HG03432 (cell line): ENCODE data around the gene TMEM63B.
"Not testable (repeated sequence)": the region's sequence is repeated elsewhere in the genome, so short reads cannot be mapped to it uniquely, and the experiment has no call there.

Experiments
- ATAC-seq: cut with Tn5 transposase; IDR thresholded peaks from one replicate; pipeline ENCODE4 v1.9.1; 2021; ENCODE audit warnings: mild to moderate bottlenecking, moderate library complexity; ENCODE audit not compliant: unreplicated experiment

Gene TMEM63B

DNA sequence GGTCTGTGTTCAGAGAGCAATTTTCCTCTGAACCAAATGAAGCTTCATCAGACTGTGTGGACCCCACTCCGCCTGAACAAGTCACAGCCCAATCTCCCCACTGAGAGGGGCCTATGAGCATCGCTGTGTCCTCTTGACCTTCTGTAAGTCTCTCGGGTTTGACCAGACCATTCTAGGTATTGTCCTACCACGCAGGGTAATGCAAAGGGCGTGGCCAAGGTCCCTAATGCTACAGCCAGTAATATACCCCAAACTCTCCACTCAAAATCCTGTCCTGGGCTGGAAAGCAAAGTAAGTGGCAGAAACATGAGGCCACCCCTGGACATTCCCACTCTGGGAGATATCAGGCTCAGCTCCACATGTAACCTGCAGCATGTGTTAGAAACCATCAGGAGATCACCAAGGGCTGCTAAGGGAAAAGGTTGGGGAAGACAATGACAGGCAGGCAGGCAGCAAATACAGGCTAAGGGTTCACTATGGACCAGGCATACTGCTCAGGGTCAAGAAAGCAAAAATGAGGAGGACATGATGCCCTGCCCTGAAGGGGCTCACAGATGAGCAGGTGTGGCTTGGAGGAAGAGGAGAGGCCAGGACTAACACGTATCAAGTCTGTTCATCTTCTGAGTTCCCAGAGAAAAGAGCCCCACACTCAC, 33.5 kb upstream of the TMEM63B start:
- no peak for ATAC-seq

DNA sequence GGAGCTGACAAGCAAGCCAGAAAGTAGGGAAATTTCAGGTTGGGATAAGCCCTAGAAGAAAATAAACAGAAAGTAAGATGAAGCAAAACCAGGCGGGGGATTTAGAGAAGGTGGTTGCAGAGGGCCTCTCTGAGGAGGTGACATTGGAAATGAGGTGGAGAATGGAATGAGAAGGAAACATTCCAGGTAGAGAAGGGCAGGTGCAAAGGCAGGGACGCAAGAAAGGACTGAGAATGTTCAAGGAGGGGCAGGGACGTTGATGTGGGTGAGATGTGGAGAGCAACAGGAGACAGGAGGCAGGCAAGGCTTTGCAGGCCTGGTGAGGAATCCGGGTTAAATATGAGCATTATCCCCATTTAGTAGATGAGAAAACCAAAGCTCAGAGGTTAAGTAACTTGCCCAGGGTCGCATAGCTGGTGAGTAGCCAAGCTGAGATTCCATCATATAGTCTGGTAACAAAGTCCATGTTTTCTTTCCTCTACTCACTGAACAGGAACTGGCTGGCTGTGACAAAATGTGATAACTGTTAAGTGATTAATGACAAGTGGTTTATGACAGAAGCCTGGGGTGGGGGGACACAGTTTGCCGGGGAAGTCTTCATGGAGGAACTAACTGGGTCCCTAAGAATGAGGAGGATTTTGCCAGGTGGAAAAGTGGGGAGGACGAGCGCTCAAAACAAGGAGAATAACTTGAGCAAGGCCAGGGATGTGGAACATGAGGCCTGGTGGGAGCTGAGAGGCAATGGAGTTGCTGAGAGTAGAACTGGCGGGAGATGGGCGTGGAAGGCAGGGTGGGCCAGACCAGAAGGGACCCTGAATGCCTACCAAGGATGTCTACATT, 32.7 kb upstream of the TMEM63B start:
- ATAC-seq: no peak

- ATAC-seq: not testable (repeated sequence)
These were observed 32.1 kb upstream of the TMEM63B start for GRCh38 chr6:44095243-44095623.

- ATAC-seq: no peak
These were observed 30.7 kb upstream of the TMEM63B start for GRCh38 chr6:44096612-44097011.

DNA sequence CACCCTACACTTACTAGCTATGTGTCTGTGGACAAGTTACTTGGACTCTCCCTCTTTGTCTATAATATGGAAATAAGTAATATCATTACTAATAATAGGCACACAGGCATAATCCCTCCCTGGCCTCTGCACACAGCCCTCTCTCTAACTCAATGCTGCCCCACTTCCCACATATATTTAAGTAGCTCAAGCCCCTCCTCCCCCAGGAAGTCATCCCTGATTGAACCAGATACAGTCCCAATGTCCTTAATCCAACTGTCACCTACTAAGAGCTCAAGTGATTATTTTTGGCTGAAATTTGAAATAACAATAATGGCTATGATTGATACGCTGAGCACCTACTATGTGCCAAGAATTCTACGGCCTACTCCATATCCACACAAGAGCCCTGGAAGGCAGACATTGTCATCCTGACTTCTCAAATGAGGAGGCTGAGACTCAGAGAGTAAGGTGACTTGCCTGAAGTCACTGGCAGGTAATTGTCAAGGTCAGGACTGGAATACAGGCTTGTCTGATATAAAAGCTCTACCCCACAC, 29.5 kb upstream of the TMEM63B start:
- ATAC-seq: no peak

DNA sequence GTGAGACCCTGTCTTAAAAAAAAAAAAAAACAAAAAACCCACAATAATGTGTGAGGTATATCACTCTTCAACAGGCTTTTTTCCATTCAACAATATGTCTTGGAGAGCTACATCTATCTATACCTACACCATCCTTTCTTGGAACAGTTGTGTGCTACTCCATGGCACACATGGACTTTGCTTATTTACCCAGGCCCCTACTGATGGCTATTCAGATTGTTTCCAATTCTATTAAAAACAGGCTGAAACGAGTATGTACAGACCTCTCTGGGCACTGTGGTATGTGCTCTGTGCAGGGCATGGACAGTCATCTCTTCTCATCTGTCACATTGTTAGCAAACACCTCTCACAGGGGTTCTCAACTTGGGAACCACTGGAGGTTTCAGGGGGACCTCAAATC, 28.2 kb upstream of the TMEM63B start:
- no peak for ATAC-seq

- ATAC-seq: no peak
These were observed 27.2 kb upstream of the TMEM63B start for GRCh38 chr6:44100088-44100550.

- no peak for ATAC-seq
These were observed 25.5 kb upstream of the TMEM63B start for GRCh38 chr6:44101832-44102231.

- no peak for ATAC-seq
These were observed 24.8 kb upstream of the TMEM63B start for GRCh38 chr6:44102527-44102926.

DNA sequence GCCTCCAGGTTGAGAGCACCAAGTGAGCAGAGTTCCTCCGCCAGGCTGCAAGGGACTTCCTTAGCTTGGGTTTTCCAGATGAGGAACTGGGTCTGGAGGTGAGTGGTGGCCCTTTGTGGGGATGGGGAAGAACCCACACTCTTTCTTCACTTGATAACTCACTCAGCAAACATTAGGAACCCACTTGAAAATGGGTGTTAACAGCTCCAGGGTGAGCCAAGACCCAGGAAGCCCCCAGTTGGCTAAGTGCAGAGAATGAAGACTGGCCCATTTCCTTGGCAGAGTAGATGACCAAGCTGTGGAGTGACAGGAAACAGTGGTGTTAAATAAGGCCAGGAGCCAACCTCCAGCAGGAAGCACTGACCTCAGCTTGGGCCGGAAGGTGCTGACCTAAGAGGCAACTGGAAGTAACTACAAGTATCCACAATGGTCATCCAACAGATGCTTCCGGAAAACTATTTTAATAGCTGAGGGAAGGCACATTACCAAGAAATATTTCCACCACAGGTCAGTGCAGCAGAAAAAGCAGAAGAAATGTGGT, 22.8 kb upstream of the TMEM63B start:
- no peak for ATAC-seq

DNA sequence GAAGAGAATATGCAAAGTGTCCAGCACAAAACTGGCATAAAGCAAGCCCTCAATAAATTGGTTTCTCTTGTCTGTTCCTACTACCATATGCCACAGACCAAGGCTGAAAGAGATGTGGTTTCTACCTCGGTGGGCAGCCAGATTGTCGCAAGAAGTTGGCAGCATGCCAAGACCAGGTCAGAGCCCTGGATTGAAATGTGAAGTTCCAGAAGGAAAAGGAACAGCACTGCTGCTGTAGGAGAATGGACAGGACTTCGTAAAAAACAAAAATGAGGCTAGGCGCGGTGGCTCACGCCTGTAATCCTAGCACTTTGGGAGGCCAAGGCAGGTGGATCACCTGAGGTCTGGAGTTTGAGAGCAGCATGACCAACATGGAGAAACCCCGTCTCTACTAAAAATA, 22.2 kb upstream of the TMEM63B start:
- ATAC-seq: no peak

DNA sequence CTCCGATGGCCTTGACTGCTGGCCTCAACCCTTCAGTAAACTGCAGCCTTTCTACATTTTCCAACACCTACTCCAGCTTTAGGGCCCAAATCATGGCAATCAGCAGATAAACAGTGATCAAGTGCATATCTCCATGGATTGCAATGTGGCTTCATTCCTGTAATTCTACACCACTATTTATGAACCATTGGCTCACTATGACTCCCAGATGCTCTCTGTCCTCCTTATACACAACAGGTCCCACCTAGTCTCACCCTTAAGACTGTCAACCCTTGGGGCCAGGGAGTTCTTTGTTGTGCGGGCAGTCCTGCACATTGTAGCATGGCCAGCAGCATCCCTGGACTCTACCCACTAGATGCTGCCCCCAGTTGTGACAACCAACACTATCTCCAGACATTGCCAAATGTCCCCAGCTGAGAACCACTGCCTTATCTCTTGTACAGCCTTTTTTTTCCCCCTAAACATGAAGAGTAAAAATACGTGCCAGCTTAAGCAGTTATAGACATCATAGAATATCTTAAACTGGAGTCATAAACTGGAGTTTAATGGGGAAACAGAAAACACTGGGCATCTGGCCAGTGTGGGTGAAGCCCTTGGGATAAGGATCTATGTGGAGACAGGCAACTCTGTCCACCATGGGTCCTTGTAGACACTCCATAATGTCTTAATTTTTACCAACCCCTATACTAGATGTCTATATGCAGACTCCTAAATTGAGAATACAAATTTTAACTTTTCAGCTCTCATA, 21.2 kb upstream of the TMEM63B start:
- ATAC-seq: no peak

- no peak for ATAC-seq
These were observed 20.3 kb upstream of the TMEM63B start for GRCh38 chr6:44107017-44107416.

- ATAC-seq: no peak
These were observed 18.9 kb upstream of the TMEM63B start for GRCh38 chr6:44108471-44108870.

- ATAC-seq: no peak
These were observed 18.1 kb upstream of the TMEM63B start for GRCh38 chr6:44109212-44109611.

GRCh38 chr6:44110005-44110676, 17.2 kb upstream of the TMEM63B start:
- ATAC-seq: no peak

- no peak for ATAC-seq
These were observed 16.4 kb upstream of the TMEM63B start for GRCh38 chr6:44110966-44111365.

DNA sequence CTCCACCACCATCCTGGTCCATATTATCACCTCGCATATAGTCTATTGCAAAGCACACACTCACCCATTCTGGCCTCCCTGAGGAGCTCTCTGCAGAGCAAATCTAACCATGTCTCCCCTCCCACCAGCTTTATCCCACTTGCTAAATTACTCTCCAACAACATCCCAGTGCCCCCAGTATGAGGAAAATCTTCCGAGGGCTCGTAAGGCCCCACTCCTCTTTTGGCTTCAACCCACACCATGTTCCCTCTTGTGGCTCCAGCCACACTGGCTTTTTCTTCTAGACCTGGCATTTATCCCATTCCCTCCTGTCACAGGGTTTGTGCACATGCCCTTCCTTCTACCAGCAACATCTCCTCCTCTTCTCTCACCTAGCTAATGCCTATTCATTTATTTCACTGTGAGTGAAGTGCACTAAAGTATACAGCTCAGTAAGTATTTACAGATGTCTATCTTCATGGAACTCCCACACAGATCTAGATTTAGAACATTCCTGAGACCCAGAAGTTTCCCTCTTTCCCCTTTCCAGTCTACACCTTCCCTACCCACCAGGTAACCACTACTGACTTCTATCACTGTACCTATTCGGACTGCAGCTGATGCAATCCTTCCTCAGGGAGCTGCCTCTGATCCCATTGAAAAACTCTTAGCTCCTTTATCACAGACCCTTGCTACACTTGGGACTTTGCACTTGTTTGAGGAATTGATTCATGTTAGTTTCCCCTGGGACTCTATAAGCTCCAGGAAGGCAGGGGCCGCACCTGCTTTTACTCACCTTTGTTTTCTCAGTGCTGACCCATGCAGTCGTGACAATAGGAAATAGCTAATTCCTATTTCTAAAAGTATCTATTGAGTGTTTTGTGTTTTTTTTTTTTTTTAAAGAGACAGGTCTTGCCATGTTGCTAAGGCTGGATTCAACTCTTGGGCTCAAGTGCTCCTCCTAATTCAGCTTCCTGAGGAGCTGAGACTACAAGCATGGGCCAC, 15.6 kb upstream of the TMEM63B start:
- ATAC-seq: no peak

- ATAC-seq: no peak
These were observed 13.9 kb upstream of the TMEM63B start for GRCh38 chr6:44113414-44113813.
